CD14-positive monocyte (primary cell): ENCODE measurements around the gene PPP1R16B. TPM values are rescaled to one million over a fixed set of nuclear protein-coding genes. Genes with fewer than 3 reads are reported as not detected.

Experiments
- DNase-seq, 3 donors: peaks; one replicate each; pipeline ENCODE4 v3.0.0-alpha.2; 2011 to 2022
- H2AFZ ChIP-seq: 2 replicates; pipeline ENCODE4 v1.6.0; 2012; ENCODE audit warnings: mild to moderate bottlenecking, low read depth, low read length, inconsistent platforms; ENCODE audit not compliant: insufficient read depth, poor library complexity, severe bottlenecking
- H3K27ac ChIP-seq, 2 donors: 1 replicate in 1 of 2; 2 replicates in 1 of 2; pipeline ENCODE4 v1.5.1; 2012 to 2013; ENCODE audit warnings: low read length in 2 of 2, control low read depth in 1 of 2, inconsistent platforms in 1 of 2, low read depth in 1 of 2, mild to moderate bottlenecking in 1 of 2
- H3K27me3 ChIP-seq, 2 donors: one replicate each; pipeline versions ENCODE4 v1.6.0 to v1.6.1; 2011 to 2013; ENCODE audit warnings: low read length in 2 of 2; ENCODE audit not compliant: control insufficient read depth in 2 of 2, insufficient read depth in 2 of 2
- H3K36me3 ChIP-seq, 2 donors: replicated peaks in 1 of 2; 1 replicate in 1 of 2; 2 replicates in 1 of 2; pipeline versions ENCODE4 v1.5.1 to v1.6.1; 2012 to 2013; ENCODE audit warnings: low read length in 2 of 2, control low read depth in 1 of 2, inconsistent platforms in 1 of 2, mild to moderate bottlenecking in 1 of 2; ENCODE audit not compliant: insufficient read depth in 2 of 2, control insufficient read depth in 1 of 2
- H3K4me1 ChIP-seq, 2 donors: 1 replicate in 1 of 2; 2 replicates in 1 of 2; pipeline versions ENCODE4 v1.5.1 to v1.6.1; 2012 to 2013; ENCODE audit warnings: low read length in 2 of 2, control low read depth in 1 of 2, inconsistent platforms in 1 of 2, mild to moderate bottlenecking in 1 of 2, moderate library complexity in 1 of 2; ENCODE audit not compliant: insufficient read depth in 2 of 2, control insufficient read depth in 1 of 2
- H3K4me2 ChIP-seq: replicated peaks from 2 replicates; pipeline ENCODE3; 2012; ENCODE audit warnings: low read length, moderate library complexity, mild to moderate bottlenecking; ENCODE audit not compliant: poor library complexity, severe bottlenecking; ENCODE audit errors: extremely low read depth
- H3K4me3 ChIP-seq, 3 experiments: fragments of 200-600 bp in 1 of 3; sonication (generic) in 1 of 3; replicated peaks in 1 of 3; 1 replicate in 2 of 3; 2 replicates in 1 of 3; pipeline ENCODE4 v1.5.1; 2011 to 2013; ENCODE audit warnings: low read length in 3 of 3, mild to moderate bottlenecking in 3 of 3, control low read depth in 2 of 3, low read depth in 2 of 3, inconsistent platforms in 1 of 3, moderate library complexity in 1 of 3
- H3K79me2 ChIP-seq: 2 replicates; pipeline ENCODE4 v1.6.0; 2012; ENCODE audit warnings: mild to moderate bottlenecking, control low read depth, inconsistent platforms, low read length, moderate library complexity; ENCODE audit not compliant: insufficient read depth
- H3K9ac ChIP-seq: 2 replicates; pipeline ENCODE4 v1.6.0; 2017; ENCODE audit warnings: low read length, mild to moderate bottlenecking; ENCODE audit not compliant: insufficient read depth, poor library complexity, severe bottlenecking
- H3K9me3 ChIP-seq, 2 donors: replicated peaks in 1 of 2; 1 replicate in 1 of 2; 2 replicates in 1 of 2; pipeline versions ENCODE4 v1.5.1 to v1.6.1; 2012 to 2013; ENCODE audit warnings: low read length in 2 of 2, control low read depth in 1 of 2; ENCODE audit not compliant: control insufficient read depth in 1 of 2, insufficient read depth in 1 of 2
- H4K20me1 ChIP-seq: 2 replicates; pipeline ENCODE4 v1.6.0; 2012; ENCODE audit warnings: mild to moderate bottlenecking, low read length, control low read depth, moderate library complexity; ENCODE audit not compliant: insufficient read depth
- H3K27ac Mint-ChIP-seq, 7 donors: one replicate each; pipeline ENCODE4 v1.8.0; 2020; ENCODE audit warnings: mild to moderate bottlenecking in 7 of 7, mixed read lengths in 7 of 7, moderate library complexity in 6 of 7, inconsistent platforms in 2 of 7
- H3K27me3 Mint-ChIP-seq, 3 donors: one replicate each; pipeline ENCODE4 v1.8.0; 2021 to 2022; ENCODE audit warnings: low read depth in 3 of 3, mild to moderate bottlenecking in 3 of 3, mixed read lengths in 3 of 3, moderate library complexity in 3 of 3, inconsistent platforms in 1 of 3
- H3K36me3 Mint-ChIP-seq, 2 donors: one replicate each; pipeline ENCODE4 v1.8.0; 2020; ENCODE audit warnings: mixed read lengths in 2 of 2, inconsistent platforms in 1 of 2, mild to moderate bottlenecking in 1 of 2
- H3K4me1 Mint-ChIP-seq: one replicate; pipeline ENCODE4 v1.8.0; 2020; ENCODE audit warnings: mild to moderate bottlenecking, mixed read lengths
- H3K4me3 Mint-ChIP-seq, 2 donors: one replicate each; pipeline ENCODE4 v1.8.0; 2020; ENCODE audit warnings: mild to moderate bottlenecking in 2 of 2, mixed read lengths in 2 of 2, moderate library complexity in 1 of 2
- H3K9me3 Mint-ChIP-seq, 7 donors: one replicate each; pipeline ENCODE4 v1.8.0; 2020 to 2022; ENCODE audit warnings: mixed read lengths in 7 of 7, mild to moderate bottlenecking in 6 of 7, moderate library complexity in 6 of 7, inconsistent platforms in 2 of 7
- CTCF ChIP-seq: fragments of 200-600 bp; IDR thresholded peaks from one replicate; pipeline ENCODE4 v1.8.0; 2022; ENCODE audit warnings: antibody characterized with exemption, mild to moderate bottlenecking
- WGBS: methylation state at CpG from one replicate; pipeline ENCODE4 v1.1.5; 2013; ENCODE audit warnings: missing lambda C conversion rate; ENCODE audit not compliant: insufficient coverage; 5-methylcytosine and 5-hydroxymethylcytosine counted together
- intact Hi-C, 2 donors: fragments of 100-400 bp; cut with micrococcal nuclease; formaldehyde crosslinking; loops; one replicate each; pipeline versions ENCODE4 v1.15.0 to v1.15.1; 2023
- polyA plus RNA-seq, 3 donors: library from polyadenylated mRNA; depleted of rRNA in 1 of 3; unstranded in 2 of 3; stranded (reverse) in 1 of 3; fragments of 300-500 nt in 2 of 3; fragments of >200 nt in 1 of 3; fragmentation: Illumina TruSeq in 2 of 3; gene quantifications; 1 replicate in 2 of 3; 2 replicates in 1 of 3; pipeline ENCODE4 v1.2.3, GENCODE V29; 2012 to 2021

Gene PPP1R16B
- polyA plus RNA-seq, 3 donors = 1.1 to 4.4 (median 1.4) TPM

DNA sequence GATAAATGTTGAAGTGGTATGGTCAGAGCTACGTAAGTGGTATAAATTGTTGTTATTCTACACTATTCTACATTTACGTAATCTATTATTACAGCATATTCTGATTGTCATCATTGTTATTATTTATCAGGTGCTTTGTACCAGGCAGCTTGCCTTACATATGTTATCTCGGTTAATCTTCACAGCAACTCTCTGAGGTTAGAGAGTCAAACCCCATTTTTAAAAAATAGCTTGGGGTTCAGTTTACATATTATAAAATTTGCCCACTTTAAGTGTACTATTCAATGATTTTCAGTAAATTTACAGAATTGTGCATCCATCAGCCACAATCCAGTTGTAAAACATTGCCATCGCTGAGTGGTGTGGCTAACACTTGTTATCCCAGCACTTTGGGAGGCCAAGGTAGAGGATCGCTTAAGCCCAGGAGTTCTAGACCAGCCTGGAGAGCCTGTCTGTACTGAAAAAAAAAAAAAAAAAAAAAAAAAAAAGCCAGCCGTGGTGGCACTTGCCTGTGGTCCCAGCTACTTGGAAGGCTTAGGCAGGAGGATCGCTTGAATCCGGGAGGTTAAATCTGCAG is 35.5 kb downstream of the PPP1R16B start:
- Histone ChIP-seq H3K4me2 (no peak overlapping the region), H3K9me3 (no peaks in the 10 kb centered on the region), H4K20me1 (no peaks in the 10 kb centered on the region), H3K4me1 (peaks cover 17 to 19% of the 10 kb centered on the region in 2 donors), H3K4me3 (no peak overlapping the region), H3K36me3 (peaks cover 0 to 17% of the 10 kb centered on the region in 2 donors), H3K27ac (no peak overlapping the region), H2AFZ (no peak overlapping the region), H3K9ac (no peak overlapping the region), H3K79me2 (peaks cover 7% of the 10 kb centered on the region), H3K27me3 (no peaks in the 10 kb centered on the region)
- Mint-ChIP-seq H3K36me3 (peaks cover 4 to 26% of the 10 kb centered on the region in 2 donors), H3K9me3 (no peaks in the 10 kb centered on the region), H3K27ac (no peak overlapping the region), H3K4me3 (no peak overlapping the region), H3K27me3 (peaks cover 0 to 1% (median 0%) of the 10 kb centered on the region in 3 donors), H3K4me1 (peaks cover 23% of the 10 kb centered on the region)
- intact Hi-C loops = no loop called here
- no peak for DNase-seq
- WGBS = 100% methylated on average over 4 of the region's 8 CpGs
- no peak for TF ChIP-seq CTCF

- Mint-ChIP-seq H3K27me3 (peaks cover 0 to 1% (median 0%) of the 10 kb centered on the region in 3 donors), H3K27ac (peak overlapping the region in 4 of 7 donors; percentile 41 to 93 (median 84)), H3K4me1 (peaks cover 23% of the 10 kb centered on the region), H3K4me3 (no peak overlapping the region), H3K9me3 (no peaks in the 10 kb centered on the region), H3K36me3 (peaks cover 0 to 22% of the 10 kb centered on the region in 2 donors)
- H3K4me1 ChIP-seq = peaks cover 17 to 19% of the 10 kb centered on the region in 2 donors
- H4K20me1 ChIP-seq = no peaks in the 10 kb centered on the region
- no CpG with 5 or more reads among the region's 2 CpGs for WGBS
- intact Hi-C loops = no loop called here
- no peak for TF ChIP-seq CTCF
- H3K9me3 ChIP-seq = no peaks in the 10 kb centered on the region
- peak overlapping the region; percentile 91 for H2AFZ ChIP-seq
- H3K4me3 ChIP-seq = peak overlapping the region in 1 of 3 experiments; percentile 52
- DNase-seq = no peak
- peak overlapping the region in 1 of 2 donors; percentile 88 for H3K27ac ChIP-seq
- H3K36me3 ChIP-seq = peaks cover 0 to 13% of the 10 kb centered on the region in 2 donors
- H3K79me2 ChIP-seq = peaks cover 7% of the 10 kb centered on the region
- no peak overlapping the region for H3K9ac ChIP-seq
- no peaks in the 10 kb centered on the region for H3K27me3 ChIP-seq
- peak overlapping the region; percentile 63 for H3K4me2 ChIP-seq
These were observed 36.1 kb downstream of the PPP1R16B start for GRCh38 chr20:38841570-38841969.
